ENCODE results near the gene SMYD2. TPM values are rescaled to one million over a fixed set of nuclear protein-coding genes. Genes with fewer than 3 reads are reported as not detected.

SMYD2 gene
- total and polyA plus RNA-seq, 10 of the 15 experiments (the other 5 are each of a cell fraction or from before 2014, with no cell fraction given): 8.3 to 55.7 (median 26.4) TPM

GRCh38 chr1:214261206-214262123, 19.5 kb upstream of the SMYD2 start (continued):
- TF ChIP-seq ELK1 (IDR thresholded peaks at IDR 0.05; ENCODE audit: low read depth, low read length) (no peak), ZNF592 (IDR thresholded peaks at IDR 0.05) (no peak), TBL1XR1 (IDR thresholded peaks at IDR 0.05; ENCODE audit: low read depth, low read length) (0 out of 2 replicates have a peak, but pooled peaks have one; percentile 47), GATAD2B (conservative IDR thresholded peaks at IDR 0.05; ENCODE audit: low read depth) (no peak), MEF2A (IDR thresholded peaks at IDR 0.05; ENCODE audit: insufficient read depth, low read depth, low read length) (no peak), TCF12 (IDR thresholded peaks at IDR 0.05; ENCODE audit: low read depth, low read length) (no peak), RUNX3 (IDR thresholded peaks at IDR 0.05; ENCODE audit: low read length) (no peak), RELA (IDR thresholded peaks at IDR 0.05; ENCODE audit: borderline replicate concordance, partially characterized antibody) (peak; percentile 40), SMARCA5 (IDR thresholded peaks at IDR 0.05) (peak; percentile 69; the same call in 1 of the 2 replicates), CBX5 (IDR thresholded peaks at IDR 0.05; ENCODE audit: low read depth) (no peak), CHD4 (IDR thresholded peaks at IDR 0.05) (no peak), SIX5 (IDR thresholded peaks at IDR 0.05; ENCODE audit: low read depth, low read length, severe bottlenecking) (no peak), ASH2L (IDR thresholded peaks at IDR 0.05; ENCODE audit: borderline replicate concordance, low read depth) (no peak)
- TF ChIP-seq, protein P1, sequence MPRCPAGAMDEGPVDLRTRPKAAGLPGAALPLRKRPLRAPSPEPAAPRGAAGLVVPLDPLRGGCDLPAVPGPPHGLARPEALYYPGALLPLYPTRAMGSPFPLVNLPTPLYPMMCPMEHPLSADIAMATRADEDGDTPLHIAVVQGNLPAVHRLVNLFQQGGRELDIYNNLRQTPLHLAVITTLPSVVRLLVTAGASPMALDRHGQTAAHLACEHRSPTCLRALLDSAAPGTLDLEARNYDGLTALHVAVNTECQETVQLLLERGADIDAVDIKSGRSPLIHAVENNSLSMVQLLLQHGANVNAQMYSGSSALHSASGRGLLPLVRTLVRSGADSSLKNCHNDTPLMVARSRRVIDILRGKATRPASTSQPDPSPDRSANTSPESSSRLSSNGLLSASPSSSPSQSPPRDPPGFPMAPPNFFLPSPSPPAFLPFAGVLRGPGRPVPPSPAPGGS (IDR thresholded peaks at IDR 0.05; ENCODE audit: borderline replicate concordance, insufficient read depth, low read depth, low read length, poor library complexity, severe bottlenecking): no peak
- TF ChIP-seq, protein P2, sequence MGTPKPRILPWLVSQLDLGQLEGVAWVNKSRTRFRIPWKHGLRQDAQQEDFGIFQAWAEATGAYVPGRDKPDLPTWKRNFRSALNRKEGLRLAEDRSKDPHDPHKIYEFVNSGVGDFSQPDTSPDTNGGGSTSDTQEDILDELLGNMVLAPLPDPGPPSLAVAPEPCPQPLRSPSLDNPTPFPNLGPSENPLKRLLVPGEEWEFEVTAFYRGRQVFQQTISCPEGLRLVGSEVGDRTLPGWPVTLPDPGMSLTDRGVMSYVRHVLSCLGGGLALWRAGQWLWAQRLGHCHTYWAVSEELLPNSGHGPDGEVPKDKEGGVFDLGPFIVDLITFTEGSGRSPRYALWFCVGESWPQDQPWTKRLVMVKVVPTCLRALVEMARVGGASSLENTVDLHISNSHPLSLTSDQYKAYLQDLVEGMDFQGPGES (IDR thresholded peaks at IDR 0.05): no peak
- TF ChIP-seq, protein P3, sequence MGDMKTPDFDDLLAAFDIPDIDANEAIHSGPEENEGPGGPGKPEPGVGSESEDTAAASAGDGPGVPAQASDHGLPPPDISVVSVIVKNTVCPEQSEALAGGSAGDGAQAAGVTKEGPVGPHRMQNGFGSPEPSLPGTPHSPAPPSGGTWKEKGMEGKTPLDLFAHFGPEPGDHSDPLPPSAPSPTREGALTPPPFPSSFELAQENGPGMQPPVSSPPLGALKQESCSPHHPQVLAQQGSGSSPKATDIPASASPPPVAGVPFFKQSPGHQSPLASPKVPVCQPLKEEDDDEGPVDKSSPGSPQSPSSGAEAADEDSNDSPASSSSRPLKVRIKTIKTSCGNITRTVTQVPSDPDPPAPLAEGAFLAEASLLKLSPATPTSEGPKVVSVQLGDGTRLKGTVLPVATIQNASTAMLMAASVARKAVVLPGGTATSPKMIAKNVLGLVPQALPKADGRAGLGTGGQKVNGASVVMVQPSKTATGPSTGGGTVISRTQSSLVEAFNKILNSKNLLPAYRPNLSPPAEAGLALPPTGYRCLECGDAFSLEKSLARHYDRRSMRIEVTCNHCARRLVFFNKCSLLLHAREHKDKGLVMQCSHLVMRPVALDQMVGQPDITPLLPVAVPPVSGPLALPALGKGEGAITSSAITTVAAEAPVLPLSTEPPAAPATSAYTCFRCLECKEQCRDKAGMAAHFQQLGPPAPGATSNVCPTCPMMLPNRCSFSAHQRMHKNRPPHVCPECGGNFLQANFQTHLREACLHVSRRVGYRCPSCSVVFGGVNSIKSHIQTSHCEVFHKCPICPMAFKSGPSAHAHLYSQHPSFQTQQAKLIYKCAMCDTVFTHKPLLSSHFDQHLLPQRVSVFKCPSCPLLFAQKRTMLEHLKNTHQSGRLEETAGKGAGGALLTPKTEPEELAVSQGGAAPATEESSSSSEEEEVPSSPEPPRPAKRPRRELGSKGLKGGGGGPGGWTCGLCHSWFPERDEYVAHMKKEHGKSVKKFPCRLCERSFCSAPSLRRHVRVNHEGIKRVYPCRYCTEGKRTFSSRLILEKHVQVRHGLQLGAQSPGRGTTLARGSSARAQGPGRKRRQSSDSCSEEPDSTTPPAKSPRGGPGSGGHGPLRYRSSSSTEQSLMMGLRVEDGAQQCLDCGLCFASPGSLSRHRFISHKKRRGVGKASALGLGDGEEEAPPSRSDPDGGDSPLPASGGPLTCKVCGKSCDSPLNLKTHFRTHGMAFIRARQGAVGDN (IDR thresholded peaks at IDR 0.05): no peak

Data from GM12878 (cell line).